HG03432 (cell line): Measurements from ENCODE around the gene PLXDC2.

ENCODE experiments used
- ATAC-seq: cut with Tn5 transposase; IDR thresholded peaks from one replicate; pipeline ENCODE4 v1.9.1; 2021; ENCODE audit warnings: mild to moderate bottlenecking, moderate library complexity; ENCODE audit not compliant: unreplicated experiment

Gene PLXDC2

DNA sequence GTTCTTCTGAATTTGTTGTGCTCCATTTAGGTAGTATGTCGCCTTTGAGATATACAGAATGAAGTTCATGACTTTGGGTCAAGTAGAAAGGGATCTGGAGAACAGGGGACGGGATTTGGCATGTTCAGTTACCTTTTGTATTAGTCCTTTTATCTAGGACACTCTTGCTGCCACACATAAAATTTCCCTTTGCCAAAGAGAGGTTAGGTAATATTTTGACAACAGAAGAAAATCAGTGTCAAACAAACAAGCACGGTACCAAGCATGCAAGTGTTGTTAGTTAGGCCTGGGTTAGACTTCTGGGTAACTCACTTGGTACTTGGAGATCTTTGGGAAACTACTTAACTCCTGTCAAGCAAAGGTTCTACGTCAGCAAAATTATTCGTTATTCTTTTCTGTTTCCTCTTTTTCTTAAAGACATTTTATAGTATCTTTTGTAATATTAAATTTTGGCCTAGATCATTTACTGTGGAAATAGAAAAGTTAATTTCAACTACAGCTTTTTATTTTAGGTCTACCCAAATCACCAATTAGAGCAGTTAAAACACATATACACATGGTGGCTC is 116.7 kb downstream of the PLXDC2 start:
- no peak for ATAC-seq

DNA sequence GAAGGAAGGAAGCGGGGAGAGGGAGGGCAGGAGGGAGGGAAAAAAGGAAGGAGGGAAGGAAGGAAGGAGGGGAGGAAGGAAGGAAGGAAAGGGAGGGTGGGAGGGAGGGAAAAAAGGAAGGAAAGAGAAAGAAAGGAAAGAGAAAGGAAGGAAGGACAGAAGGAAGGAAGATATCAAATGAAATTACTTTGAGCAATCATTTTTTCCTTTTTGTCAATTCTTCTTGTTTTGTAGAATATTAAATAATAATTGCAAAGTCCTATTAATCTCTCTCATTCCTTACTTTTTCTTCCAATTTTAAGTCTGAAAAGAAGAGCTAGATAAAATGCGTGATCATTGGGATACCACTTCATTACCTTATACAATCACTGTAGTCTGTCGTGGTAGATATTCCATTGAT is 117.5 kb downstream of the PLXDC2 start:
- no peak for ATAC-seq

DNA sequence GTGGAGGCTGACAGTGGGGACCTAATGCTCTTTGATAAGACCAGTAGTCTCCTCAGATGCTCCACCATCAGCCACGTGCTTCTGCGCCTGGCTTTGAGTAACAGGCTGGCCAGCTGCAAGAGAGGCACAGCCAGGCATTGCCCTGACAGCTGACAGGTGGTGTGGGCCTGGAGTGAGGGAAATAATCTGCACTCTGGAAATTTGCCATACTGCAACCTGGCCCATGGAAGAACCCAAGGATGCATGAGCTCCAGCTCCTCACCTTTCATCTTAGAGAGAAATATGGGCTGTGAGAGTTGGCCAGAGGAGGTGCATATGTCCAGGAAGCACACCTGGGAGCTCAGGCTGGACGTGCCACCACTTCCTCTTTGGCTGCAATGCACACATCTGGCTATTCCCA is 118.9 kb downstream of the PLXDC2 start:
- no peak for ATAC-seq

DNA sequence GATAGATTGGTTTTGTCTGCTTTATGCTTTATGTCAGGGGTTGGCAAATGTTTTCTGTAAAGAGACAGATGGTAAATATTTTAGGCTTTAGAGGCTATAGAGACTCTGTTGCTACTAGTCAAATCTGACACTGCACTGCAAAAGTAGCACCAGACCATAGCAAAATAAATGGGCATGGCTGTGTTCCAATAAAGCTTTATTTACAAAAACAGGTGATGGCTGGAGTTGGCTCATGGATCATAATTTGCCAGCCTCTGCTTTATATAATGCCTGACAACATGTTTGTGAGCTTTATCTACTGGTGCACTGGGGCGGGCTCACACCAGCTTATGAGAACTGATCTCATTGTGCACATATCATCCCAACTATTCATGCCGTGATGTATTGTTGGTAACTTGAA is 120.1 kb downstream of the PLXDC2 start:
- no peak for ATAC-seq

DNA sequence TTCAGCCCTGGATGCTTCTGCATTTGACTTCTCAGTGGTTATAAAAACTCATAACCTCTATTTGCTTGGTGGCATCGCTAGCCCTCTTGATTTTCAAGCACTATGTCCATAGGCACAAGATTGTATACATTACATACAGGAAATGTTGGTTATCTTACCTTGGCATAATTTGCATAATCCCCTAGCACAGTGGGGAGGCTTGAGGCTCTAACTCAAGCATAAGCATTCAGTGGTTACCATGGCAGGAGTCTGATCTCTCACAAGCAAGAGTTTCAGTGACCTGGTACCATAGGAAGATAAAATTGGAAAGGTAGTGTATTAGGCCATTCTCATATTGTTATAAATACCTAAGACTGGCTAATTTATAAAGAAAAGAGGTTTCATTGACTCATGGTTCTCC is 121.8 kb downstream of the PLXDC2 start:
- no peak for ATAC-seq

DNA sequence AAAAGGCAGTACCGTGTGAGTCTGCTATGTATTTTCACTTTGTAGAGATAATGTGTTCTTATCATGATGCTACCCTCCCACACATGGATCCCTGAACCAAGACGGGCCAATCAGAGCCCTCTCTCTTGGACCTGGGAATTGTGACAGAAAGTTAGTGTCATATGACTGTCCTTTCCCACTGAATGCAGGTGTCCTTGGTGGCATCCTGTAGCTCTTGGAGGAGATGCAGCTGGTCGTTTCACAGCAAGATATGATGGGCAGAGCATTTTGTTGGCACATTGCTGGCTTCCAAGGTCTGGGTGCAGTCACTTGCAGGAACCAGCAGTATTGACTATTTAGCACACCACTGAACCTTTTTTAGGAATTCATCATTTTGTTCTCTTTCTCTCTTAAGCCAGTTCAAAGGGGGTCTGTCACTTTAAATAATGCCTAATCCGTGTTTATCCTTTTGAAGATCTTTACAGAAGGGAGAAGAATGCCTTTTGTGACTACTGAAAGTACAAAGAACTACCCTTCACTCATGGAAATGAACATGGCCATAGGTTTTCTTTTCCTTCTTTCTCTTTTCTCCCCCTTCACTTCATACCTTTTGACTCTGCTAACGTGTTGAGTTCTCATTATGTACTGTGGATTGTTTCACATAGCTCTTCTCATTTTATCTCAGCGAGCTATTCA is 125.1 kb downstream of the PLXDC2 start:
- no peak for ATAC-seq

DNA sequence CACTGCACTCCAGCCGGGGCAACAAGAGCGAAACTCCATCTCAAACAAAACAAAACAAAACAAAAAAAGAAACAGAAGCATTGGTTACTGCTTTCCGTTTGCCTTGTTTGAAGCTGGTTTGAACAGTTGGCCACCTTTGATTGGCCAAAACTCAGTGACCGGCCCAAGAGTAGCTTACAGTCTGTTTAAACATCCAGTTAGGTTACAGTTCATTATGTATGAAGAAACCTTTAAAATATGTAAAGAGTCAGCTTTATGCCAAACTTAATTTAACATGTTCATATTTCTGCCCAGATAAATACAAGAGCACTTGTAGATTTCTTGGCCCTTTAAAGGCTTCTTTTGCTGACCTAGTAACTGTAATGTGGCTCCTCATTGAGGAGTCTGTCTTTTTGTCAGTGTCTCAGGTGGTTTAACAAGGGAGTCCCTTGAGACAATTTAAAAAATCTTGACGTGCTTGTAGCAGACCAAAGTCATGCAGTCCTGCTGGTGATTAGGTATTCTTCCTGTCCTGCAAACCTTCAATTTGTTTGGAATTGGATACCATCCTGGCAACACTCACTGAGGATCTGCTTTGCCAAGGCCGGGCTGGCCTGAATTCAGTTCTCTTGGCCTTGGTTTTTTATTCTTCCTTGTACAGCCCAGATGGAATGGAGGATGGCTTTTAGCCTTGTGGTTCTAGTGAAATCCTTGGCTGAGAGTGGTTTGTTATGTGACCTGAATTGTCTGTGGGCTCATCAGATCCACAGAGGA is 128.9 kb downstream of the PLXDC2 start:
- no peak for ATAC-seq

DNA sequence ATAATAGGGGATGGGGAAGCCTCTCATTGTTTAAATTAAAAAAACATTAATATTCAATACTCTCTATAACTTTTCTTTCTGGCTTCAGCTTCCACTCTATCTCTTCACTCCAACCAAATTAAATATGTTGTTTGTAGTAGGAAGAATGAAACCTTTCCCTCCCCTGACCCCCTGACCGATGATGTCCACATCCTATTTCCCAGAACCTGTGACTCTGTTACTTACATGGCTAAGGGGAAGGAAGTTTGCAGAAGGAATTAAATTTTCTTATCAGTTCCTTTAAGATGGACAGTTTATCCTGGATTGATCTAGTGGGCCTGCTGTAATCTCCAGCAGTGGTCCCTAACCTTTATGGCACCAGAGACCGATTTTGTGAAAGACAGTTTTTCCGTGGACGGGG is 130.0 kb downstream of the PLXDC2 start:
- ATAC-seq, result no peak

DNA sequence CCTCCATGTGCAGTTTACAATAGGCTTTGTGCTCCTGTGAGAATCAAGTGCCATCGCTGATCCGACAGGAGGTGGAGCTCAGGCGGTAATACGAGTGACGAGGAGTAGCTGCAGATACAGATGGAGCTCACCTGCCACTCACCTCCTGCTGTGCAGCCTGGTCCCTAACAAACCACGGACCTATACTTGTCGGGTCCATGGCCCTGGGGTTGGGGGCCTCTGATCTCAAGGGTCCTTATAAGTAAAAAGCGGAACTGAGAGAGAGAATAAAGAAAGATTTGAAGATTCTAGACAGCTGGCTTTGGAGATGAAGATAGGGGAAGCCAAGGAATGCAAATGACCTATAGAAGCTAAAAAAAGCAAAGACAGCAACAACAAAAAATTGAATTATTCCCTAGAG is 130.6 kb downstream of the PLXDC2 start:
- no peak for ATAC-seq

DNA sequence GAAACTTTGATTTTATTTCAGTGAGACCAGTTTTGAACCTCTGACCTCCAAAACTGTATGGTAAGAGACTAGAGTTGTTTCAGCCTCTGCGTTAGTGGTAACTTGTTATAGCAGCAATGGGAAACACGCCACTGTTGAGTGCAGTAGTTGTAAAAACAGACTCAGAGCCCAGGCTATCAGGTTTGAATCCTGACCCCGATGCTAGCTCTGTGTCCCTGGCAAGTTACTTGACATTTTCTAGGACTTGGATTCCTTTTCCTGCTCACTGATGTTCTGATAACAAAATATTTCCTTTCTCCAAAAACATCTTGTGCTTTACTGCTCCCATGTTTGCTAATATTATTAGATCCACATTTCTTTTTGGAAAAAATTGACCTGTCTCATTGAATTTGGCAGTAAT is 131.0 kb downstream of the PLXDC2 start:
- no peak for ATAC-seq

DNA sequence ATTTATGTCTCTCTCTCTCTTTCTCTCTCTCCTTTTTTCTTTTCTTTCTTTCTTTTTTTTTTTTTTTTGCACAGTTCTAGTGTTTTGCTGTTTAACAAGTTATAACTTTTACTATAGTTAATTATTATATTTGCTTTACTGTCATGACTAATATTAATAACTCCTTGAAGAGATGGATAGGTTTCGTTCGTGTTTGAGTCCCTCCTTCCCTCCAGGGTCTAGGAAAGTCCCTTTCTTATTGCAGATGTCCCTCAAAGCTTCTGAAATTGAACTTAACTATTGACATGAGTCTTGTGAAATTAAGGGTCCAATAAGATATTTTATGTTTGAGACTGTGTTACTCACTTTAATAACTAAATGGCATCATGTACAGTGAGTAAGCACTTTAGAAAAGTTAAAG is 131.4 kb downstream of the PLXDC2 start:
- ATAC-seq, result no peak

DNA sequence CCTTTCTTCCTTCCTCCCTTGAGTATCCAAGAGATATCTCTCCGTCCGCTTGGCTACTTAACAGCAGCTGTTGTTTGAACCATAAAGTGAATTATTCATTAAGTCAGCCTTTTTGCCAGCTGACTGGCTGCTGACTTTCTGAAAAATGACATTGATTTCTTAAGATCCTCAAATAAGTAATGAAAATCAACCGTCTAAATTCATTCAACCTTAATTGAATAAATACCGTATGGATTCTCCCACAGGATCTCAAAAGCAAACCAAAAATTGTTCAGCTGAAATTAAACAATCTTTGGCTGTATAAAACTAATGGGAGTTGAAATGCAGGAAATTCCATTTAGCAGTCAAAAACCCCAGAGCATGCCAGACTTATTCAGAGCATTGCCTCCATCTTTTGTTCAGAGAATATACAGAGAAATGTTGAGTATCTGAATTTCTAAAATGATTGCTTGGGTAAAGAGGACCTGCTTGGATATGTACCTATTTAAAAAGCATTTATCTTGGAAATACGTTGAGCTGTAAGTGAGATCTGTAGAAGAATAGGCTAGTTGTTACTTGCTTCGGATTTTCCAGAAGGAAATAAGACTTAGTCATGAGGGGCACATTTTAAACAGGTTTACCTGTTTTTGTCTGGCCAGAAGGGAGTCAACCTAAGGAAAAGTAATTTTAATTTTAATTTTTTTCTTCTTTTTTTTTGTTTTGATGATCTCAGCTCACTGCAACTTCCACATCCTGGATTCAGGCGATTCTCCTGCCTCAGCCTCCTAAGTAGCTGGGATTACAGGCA is 136.2 kb downstream of the PLXDC2 start:
- ATAC-seq, result no peak

DNA sequence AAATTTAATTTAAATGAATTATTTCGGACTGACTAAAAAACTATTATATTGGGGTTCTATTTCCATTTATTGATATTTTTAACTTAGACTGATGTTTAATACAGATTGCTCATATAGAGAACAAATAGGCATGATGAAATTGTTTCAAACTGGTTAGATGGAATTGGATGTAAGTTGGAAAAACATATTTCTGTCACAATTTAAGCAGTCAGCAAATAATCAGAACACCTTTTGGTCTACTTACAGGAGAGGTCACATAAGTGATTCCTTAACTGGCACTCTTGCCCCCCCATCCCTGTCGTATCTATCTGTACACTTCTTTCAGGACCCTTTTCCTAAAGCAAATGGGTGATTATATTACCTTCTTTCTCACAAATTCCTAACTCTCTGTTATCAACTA is 138.4 kb downstream of the PLXDC2 start:
- ATAC-seq, result no peak

DNA sequence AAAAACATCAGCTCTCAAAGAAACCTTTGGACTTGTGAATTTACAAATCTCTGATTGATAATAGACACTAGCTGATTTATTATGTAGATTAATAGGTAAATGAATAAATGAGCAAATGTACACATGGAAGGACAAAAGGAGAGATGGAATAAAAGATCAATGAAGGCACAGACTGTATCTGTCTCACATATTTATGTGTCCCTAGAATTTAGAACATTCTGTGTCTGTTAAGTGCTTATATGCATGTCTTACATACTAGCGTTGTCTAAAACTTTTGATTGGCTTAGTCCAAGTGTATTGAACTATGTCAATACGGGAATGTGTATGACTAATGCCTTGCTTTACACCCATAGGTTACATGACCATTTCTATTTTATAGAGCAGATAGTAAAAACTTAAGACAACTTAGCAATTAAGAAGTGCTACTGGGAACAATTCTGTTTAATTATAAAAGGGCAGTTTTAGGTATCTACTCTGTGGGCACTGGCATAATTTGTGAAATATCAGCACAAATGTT is 140.3 kb downstream of the PLXDC2 start:
- ATAC-seq, result no peak

DNA sequence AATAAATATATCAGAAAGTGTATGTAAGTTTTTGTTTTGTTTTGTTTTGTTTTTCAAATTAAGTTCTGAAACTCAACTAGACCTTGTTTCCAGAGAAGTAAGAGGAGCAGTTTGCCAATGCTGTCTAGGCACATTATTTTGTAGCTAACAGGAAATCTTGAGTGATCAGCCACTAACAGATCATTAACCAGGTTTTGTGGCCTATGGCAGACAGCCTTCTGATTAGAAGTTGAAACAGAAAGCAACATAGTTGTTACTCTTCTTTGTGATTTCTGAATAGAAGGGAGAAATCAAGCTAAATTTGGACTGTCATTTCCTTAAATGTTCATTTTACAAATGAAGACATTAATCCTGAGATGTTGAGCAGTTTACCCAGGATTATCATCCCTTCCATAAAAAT is 142.6 kb downstream of the PLXDC2 start:
- ATAC-seq, result peak; percentile 94

DNA sequence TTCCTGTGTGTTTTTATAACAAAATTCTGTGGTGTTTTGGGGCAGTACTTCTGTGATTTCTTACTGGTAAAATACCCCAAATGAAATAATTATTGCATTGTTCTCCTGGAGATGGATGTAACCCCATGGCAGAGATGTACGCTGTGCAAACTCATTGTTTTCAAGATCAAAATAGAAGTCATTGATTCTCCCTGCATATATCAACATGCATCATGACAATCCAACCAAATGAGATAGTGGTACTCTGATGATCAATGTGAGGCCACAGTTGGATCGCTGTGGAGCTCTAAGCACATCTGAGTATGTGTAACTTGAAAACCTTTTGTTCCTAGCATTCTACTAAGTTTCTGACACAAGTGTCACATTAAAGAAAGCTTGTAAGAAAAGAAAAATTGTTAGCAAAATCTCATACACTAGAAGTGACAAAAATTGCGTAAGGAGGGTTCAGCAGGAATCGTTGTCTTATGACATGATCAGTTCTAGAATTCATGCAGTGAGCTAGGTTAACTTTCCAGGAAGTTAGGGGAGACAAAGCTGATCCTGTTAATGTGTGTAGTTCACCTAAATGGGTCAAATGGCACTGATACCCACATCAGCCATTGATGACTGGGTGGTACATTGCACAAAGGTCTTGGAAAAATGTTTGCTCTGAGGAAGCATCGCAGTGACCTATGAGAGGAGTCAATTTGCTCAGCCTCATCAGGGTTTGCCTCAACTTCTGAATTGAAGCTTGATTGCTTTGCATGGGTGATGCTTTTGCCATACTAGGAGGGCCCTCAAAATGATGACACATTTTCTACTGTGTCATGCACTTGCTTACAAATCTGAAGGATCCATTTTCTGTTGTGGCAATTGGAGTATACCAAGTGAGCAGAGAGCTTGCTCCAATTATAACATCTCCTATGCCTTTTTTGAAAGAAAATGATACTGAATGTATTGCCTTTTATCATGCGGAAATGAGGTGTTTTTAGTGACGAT is 145.1 kb downstream of the PLXDC2 start:
- no peak for ATAC-seq

DNA sequence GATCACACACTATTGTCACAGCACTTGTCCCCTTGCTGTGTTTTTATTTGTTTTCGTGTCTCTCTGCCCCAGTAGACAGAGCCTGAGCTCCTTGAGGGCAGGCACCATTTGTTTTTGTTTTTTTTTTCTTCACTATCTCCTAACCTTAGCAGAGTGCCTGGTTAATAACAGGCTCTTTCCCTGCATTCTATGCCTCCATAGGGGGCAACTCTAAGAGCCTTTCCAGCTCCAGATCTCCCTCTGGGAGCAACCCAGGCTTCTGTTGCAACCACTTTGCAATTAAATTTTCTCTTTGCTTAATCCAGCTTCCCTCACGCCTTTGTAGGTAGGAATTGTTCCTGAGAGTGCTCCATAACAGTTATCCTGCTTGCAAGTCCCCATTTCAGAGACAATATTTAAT is 148.4 kb downstream of the PLXDC2 start:
- ATAC-seq, result no peak

DNA sequence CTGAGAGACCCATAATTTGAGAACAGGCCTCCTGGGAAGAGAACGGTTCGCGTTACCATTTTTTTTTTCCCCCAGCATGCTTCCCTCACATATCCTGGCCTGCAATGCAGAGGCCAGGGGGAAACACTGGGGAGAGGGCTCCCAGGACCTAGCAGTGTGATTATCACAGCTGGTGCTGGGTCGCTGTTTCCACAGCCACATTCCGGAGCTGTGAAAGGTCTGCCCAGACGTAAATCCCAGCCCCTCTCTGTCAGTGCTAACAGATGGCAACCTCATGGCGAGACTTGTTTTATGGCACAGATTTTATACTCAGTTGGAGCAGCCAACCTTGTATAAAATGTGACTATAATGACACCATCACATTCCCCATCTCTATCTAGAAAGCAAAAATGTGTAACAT is 150.5 kb downstream of the PLXDC2 start:
- ATAC-seq, result no peak

DNA sequence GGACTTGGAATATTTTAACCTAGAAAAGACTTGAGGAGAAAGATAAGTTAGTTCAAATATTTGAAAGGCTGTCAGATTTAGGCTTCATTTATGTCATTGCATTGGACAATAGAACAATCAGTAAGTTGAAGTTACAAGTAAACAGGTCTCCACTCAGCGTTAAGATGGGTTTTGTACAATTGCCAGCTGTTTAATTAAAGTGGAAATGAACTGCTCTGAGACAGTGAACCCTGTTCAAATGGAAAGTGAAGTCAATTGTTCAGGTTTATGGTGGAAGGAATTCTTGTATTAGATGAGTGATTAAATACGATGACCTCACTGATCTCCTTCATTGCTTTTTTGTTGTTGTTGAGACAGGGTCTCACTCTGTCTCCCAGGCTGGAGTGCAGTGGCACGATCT is 151.7 kb downstream of the PLXDC2 start:
- ATAC-seq, result no peak

DNA sequence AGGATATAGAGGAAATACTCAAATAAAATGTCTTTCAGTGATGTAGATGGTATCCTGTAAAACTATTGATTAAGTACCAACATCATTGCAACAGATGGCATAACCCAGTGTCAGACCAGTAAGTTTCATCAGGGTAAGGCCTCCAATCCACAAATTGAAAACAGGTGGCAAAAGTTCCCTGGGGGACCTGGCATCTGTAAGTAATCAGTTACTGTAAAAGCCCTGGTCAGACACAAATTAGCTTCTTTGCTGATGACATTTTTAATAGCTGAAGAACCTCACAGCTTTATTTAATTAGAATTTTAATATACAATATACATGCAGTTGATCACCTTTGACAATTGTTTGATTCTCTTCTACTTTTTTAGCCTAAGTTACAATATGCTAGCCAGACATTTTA is 152.5 kb downstream of the PLXDC2 start:
- ATAC-seq, result no peak
